K562 treated with DMSO at 1 percent for 12 hours (cell line): ENCODE data around the gene LGI4. TPM values are rescaled to one million over a fixed set of nuclear protein-coding genes. Genes with fewer than 3 reads are reported as not detected.

Source experiments
- total RNA-seq: library from RNA; unstranded; fragments of 300-600 nt; gene quantifications from 2 replicates; pipeline ENCODE4 v1.2.3, GENCODE V29; 2022; ENCODE audit not compliant: insufficient read depth

Gene LGI4
- 0.93 and 1.5 TPM in 2 replicates for total RNA-seq

DNA sequence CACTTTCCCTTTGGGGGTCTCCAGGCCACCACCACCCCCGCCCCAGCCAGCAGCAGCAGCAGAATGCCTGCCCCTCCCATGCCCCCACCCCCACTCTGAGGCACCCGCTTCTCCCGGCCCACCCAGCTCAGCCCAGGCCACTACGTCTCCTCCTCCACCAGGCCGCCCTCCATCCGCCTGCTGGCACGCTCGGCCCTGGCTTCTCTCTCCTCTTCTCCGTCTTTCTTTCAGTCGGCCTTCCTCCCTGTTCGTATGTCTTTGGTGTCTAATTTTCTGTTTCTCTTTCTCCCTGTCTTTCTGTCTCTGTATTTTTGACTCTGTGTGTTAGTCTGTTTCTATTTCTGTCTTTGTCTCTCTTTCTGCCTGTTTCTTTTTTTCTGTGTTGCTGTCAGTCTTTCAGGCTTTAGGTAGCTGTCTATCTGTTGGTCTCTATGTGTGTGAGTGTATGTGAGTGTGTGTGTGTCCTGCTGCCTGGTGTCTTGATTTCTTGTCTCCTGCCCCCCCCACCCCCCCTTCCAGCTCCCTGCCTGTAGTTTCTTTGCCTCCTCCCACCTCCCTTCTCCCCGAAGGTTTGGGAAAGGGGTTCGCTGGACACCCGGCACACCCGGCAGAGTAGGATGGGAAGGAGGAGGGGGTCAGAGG is at the start of gene LGI4:
LGI4 (minus strand) TSS at position 459 of the 642 bp plus-strand sequence; CDS start at position 80, 379 bp downstream.

DNA sequence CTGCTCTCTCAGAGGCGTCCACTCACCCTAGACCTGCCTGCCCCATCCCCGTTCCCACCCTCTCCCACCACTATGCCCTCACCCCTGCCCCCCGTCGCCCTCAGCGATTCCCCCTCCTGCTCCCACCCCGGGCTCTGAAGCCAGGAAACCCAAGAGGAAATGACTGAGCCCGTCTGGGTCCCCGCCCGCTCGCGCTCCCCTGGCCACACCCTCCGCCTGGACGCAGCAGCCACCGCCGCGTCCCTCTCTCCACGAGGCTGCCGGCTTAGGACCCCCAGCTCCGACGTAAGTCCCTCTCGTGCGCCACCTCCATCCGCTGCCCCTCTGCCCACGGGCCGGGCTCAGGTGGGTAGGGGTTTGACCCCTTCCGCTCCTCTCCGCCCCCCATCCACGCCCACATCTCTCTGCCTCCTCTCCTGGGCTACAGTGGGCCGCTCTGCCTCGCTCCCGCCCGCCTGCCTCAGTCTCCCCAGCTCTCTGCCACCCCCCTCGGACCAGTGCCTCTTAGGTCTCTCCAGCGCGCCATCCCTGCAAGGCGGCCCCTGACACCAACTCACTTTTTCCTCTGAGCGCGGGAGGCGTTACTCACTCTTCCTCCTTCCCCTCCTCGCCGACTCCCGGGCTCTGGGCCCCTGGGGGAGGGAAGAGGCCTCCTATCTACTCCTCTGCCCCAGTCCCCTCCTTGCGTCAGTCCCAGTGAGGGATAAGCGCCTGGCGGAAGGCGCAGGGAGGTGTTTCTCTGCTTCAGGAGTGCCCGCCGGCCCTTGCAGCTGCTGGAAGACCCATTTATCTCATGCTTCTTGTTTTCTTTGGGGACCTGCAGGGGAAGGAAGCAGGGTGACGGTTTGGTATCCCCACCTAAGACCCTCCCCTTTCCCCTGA is 19.9 kb upstream of the LGI4 start, which contains the start of gene FXYD5:
FXYD5 (plus strand) TSS at position 211 of the 882 bp plus-strand sequence. CDS start 816 bp downstream, outside the sequence.

DNA sequence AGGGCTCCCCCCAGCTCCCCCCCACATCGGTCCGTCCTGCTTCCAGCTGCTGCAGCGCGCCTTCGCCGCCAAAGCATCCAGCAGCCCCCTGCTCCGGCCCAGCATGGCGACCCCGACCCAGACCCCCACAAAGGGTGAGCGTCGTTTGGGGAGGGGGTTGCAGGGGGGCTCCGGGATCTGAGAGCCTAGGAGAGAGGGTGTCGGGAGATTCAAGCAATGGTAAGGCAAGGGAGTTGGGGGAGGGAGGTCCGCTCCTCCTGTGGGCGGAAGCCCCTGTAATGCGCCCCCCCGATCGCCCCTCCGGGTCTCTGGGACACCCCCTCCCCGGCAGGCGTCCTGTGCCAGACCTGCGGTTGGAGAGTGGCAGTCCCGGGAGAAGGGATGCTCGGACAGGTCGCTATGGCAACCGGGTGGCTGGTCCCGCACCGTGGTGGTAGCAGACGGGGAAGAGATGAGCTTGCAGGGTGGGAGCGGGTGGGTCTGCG is 8.4 kb upstream of the LGI4 start, which contains the start of gene FXYD7:
FXYD7 (plus strand) TSS at position 25 of the 485 bp plus-strand sequence; CDS start at position 104, 79 bp downstream.

DNA sequence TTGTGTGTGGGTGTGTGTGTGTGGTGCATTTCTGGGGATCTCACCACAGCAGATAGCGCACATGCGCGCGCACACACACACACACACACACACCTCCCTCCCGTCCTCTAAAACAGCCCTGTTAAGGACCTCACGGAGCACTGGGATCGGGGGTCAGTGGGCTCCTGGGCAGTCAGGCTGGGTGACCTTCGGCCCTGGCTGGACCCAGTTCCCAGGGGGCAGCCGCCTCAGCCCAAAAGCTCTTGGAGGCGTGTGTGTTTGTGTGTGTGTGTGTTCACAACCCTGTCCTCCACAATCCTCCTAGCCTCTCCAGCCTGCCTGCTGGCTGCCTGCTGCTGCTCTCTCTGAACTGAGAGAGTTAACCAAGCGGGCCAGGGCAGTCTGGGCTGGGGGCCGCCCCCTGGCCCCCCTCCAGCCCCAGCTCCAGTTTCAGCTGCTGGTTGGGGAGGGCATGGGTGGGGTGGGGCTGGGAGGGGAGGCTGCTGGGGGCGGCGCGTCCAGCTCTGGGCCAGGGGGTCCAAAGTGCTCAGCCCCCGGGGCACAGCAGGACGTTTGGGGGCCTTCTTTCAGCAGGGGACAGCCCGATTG is 3.5 kb upstream of the LGI4 start, which contains the start of gene FXYD1:
FXYD1 (plus strand) TSS at position 520 of the 588 bp plus-strand sequence. CDS start 1,256 bp downstream, outside the sequence.

DNA sequence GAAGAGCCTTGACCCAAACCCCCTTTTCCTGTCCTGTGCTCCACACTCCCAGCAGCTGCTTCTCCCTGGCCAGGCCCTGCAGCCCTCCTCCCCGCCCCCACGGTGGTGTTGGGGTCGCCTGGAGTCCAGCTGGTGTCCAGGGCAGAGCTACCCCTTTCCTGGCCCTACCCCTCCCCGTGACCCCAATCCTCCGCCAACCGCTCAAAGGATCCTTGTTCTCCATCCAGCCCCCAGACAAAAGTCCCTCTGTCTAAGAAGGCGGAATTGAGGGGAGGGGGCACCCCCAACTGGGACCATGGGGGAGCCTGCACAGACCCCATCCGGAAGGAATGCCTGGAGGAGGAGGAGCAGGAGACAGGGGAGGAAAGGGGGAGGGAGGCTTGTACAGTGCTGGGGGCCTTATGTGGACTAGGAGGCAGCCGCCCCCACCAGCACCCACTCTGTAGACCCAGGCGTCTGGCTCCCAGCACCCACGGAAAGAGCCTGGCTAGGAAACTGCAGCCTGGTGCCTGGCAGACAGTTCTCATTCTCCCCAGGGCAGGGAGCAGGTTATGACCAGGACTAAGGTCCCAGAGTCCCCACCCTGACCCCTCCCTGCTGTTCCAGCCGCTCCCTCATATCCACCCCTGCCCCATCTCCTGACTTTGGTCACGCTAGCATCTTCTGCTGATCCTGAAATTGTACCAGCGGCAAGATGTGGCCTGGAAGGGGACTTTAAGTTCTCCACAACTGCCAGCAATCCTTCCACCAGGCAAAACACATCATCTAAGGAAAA is 19.5 kb downstream of the LGI4 start, which contains the start of gene FXYD3:
FXYD3 (plus strand) TSS at position 647 of the 775 bp plus-strand sequence. CDS start 3,554 bp downstream, outside the sequence.

Other genes with a start within 250 kb of the LGI4 start
- gene ZNF30, start 208.2 kb downstream of the LGI4 start, total RNA-seq, result 6.7 and 8.4 TPM in 2 replicates
- 2.6 and 8.0 TPM in 2 replicates for gene ZNF792, start 170.8 kb downstream of the LGI4 start, total RNA-seq
- 69.5 and 86.1 TPM in 2 replicates for gene GRAMD1A, start 134.7 kb downstream of the LGI4 start, total RNA-seq
- 6.2 and 9.0 TPM in 2 replicates for gene SCN1B, start 104.6 kb downstream of the LGI4 start, total RNA-seq
- 2.6 and 2.8 TPM in 2 replicates for gene HPN, start 93.3 kb downstream of the LGI4 start, total RNA-seq
- not detected in 2 replicates for gene FXYD3, start 19.2 kb downstream of the LGI4 start, total RNA-seq
- gene FXYD1, start 3.8 kb upstream of the LGI4 start, total RNA-seq, result not detected in 2 replicates
- gene FXYD7, start 8.2 kb upstream of the LGI4 start, total RNA-seq, result not detected in 2 replicates
- gene FXYD5, start 19.7 kb upstream of the LGI4 start, total RNA-seq, result 254 and 288 TPM in 2 replicates
- not detected in 2 replicates for gene FAM187B, start 93.7 kb upstream of the LGI4 start, total RNA-seq
- gene LSR, start 113.9 kb upstream of the LGI4 start, total RNA-seq, result 59.8 and 61.1 TPM in 2 replicates
- gene USF2, start 133.9 kb upstream of the LGI4 start, total RNA-seq, result 126 and 135 TPM in 2 replicates
- not detected in 2 replicates for gene HAMP, start 147.5 kb upstream of the LGI4 start, total RNA-seq
- 0.47 and 3.3 TPM in 2 replicates for gene MAG, start 157.1 kb upstream of the LGI4 start, total RNA-seq
- gene CD22, start 194.1 kb upstream of the LGI4 start, total RNA-seq, result 1.4 and 2.2 TPM in 2 replicates
- not detected in 2 replicates for gene FFAR1, start 212.8 kb upstream of the LGI4 start, total RNA-seq
- not detected in 2 replicates for gene FFAR3, start 223.4 kb upstream of the LGI4 start, total RNA-seq
- not detected in 2 replicates for gene GPR42, start 236.0 kb upstream of the LGI4 start, total RNA-seq